Embryonic facial prominence (tissue), 1 donor: ENCODE data around the gene FAM216A.
"Not testable (repeated sequence)": the region's sequence is repeated elsewhere in the genome, so short reads cannot be mapped to it uniquely, and the experiment has no call there.

Source experiments
- DNase-seq: peaks from one replicate; pipeline ENCODE4 v3.0.0-alpha.2; 2016; ENCODE audit errors: extremely low spot score

The FAM216A gene

GRCh38 chr12:110498984-110499706 lies 30.5 kb downstream of the FAM216A start:
- DNase-seq: no peak

- DNase-seq: no peak
Observed at GRCh38 chr12:110501399-110501751, 32.7 kb downstream of the FAM216A start.

- peak; percentile 97 for DNase-seq
Observed at GRCh38 chr12:110501752-110502738, 33.4 kb downstream of the FAM216A start, which contains the start of the genes RAD9B and VPS29. RAD9B (plus strand) TSS chr12:110502331; CDS start chr12:110502338, 7 bp downstream. VPS29 (minus strand) TSS chr12:110502111; CDS start chr12:110502051, 60 bp downstream.

GRCh38 chr12:110503432-110503831 lies 34.8 kb downstream of the FAM216A start:
- no peak for DNase-seq

- DNase-seq: no peak
Observed at GRCh38 chr12:110505332-110505731, 36.7 kb downstream of the FAM216A start.

- DNase-seq: no peak
Observed at GRCh38 chr12:110508071-110508586, 39.5 kb downstream of the FAM216A start.

- no peak for DNase-seq
Observed at GRCh38 chr12:110513842-110514241, 45.2 kb downstream of the FAM216A start.

- no peak for DNase-seq
Observed at GRCh38 chr12:110514363-110514762, 45.7 kb downstream of the FAM216A start.

- DNase-seq: no peak
Observed at GRCh38 chr12:110516995-110517394, 48.4 kb downstream of the FAM216A start.

GRCh38 chr12:110518014-110518413 lies 49.4 kb downstream of the FAM216A start:
- DNase-seq: not testable (repeated sequence)

GRCh38 chr12:110520876-110521712 lies 52.4 kb downstream of the FAM216A start:
- not testable (repeated sequence) for DNase-seq

GRCh38 chr12:110528277-110528839 lies 59.7 kb downstream of the FAM216A start:
- no peak for DNase-seq

GRCh38 chr12:110530511-110530910 lies 61.9 kb downstream of the FAM216A start:
- no peak for DNase-seq

- no peak for DNase-seq
Observed at GRCh38 chr12:110531741-110532333, 63.2 kb downstream of the FAM216A start.

- DNase-seq: no peak
Observed at GRCh38 chr12:110532644-110533043, 64.0 kb downstream of the FAM216A start.

- no peak for DNase-seq
Observed at GRCh38 chr12:110533607-110534006, 65.0 kb downstream of the FAM216A start.

GRCh38 chr12:110534811-110535210 lies 66.2 kb downstream of the FAM216A start:
- no peak for DNase-seq

GRCh38 chr12:110536834-110537604 lies 68.4 kb downstream of the FAM216A start:
- no peak for DNase-seq

- DNase-seq: no peak
Observed at GRCh38 chr12:110537605-110538409, 69.2 kb downstream of the FAM216A start.
